Measurements from ENCODE around the gene TSPAN9. TPM values are rescaled to one million over a fixed set of nuclear protein-coding genes. Genes with fewer than 3 reads are reported as not detected.
A peak's percentile ranks its signal among the peaks of the same experiment; 100 is the strongest.

Gene TSPAN9
- total RNA-seq, 1 donor = 76.0 TPM

DNA sequence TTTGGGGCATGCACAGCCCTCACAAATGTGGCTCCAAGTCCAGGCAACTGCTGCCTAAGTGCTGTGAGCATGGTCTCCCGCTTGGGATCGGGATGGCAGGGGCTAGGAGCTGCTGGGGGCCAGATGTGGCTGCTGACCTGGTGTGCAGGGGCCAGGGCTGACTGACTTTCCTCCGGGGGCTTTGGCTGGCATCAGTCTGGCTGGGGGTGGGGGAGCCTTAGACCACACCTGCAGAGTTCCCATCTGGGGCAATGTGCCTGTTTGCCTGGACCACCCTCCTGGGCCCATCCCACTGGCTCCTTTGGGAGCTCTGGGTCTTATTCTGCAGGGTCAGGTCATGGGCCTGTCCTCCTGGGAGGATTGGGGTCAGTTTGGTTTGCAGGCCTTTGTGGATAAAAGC is 90.5 kb downstream of the TSPAN9 start:
- DNase-seq (ENCODE audit: low read depth) = no peak
- TF ChIP-seq, protein P1, sequence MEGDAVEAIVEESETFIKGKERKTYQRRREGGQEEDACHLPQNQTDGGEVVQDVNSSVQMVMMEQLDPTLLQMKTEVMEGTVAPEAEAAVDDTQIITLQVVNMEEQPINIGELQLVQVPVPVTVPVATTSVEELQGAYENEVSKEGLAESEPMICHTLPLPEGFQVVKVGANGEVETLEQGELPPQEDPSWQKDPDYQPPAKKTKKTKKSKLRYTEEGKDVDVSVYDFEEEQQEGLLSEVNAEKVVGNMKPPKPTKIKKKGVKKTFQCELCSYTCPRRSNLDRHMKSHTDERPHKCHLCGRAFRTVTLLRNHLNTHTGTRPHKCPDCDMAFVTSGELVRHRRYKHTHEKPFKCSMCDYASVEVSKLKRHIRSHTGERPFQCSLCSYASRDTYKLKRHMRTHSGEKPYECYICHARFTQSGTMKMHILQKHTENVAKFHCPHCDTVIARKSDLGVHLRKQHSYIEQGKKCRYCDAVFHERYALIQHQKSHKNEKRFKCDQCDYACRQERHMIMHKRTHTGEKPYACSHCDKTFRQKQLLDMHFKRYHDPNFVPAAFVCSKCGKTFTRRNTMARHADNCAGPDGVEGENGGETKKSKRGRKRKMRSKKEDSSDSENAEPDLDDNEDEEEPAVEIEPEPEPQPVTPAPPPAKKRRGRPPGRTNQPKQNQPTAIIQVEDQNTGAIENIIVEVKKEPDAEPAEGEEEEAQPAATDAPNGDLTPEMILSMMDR (IDR thresholded peaks at IDR 0.05; ENCODE audit: insufficient read depth, low read depth, low read length) = no peak
- H3K4me3 ChIP-seq (ENCODE audit: low read depth, low read length) = no peak overlapping the region

DNA sequence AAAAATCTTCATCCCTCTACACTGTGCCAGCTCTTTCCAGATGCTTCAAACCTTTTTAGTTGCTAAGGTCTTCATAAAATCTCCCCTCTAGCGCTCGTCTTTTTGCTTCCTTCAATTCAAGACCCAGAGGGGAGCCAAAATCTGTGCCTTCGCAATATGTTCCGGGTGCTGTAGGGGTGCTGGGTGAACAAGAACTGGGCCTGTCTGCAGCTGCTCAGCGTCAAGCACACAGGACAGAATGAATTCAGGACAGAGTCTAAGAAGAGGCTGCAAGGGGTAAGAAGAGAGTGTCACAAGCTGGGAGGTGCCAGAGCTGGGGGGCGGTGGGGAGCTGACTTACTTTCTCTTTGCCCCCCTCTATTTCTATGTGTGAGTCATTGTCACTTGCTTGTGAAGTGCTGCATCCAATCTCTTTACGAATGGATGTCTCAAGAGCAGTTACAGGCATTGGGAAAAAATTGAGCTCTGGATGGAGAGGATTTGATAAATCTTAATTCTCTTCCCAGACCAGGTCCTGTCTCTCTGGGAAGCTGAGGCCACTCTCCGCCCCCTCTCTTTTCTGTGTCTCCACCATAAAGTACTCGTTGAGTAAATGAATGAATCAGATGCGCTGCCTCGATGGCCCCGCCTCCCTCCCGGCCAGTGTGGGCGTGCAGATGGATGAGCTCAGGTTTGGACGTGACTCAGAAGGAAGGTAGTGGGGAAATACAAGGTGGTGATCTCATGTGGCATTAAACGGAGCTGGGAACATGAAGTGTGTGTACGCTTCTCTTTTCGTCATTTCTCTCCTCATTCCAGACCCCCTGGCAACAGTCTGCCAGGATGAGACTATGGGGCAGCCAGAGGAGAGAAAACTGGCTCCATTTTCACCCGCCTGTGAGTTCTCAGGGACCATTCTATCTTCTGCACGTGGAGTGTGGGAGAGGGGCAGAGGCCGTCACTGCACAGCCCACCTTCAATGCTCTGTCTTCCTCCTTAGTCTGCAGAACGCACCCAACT is 91.3 kb downstream of the TSPAN9 start:
- peak; percentile 95 for DNase-seq (ENCODE audit: low read depth)
- no peak overlapping the region for H3K4me3 ChIP-seq (ENCODE audit: low read depth, low read length)

GRCh38 chr12:3170423-3171194 is 93.4 kb downstream of the TSPAN9 start:
- DNase-seq (ENCODE audit: low read depth) = peak; percentile 94
- peak overlapping the region; percentile 5 for H3K4me3 ChIP-seq (ENCODE audit: low read depth, low read length)
- TF ChIP-seq, protein P1 (IDR thresholded peaks at IDR 0.05; ENCODE audit: insufficient read depth, low read depth, low read length) = no peak

More for the DNA sequence above, 91.3 kb downstream of the TSPAN9 start:
- TF ChIP-seq, protein P1 (IDR thresholded peaks at IDR 0.05; ENCODE audit: insufficient read depth, low read depth, low read length) = no peak

GRCh38 chr12:3171195-3171591 is 94.0 kb downstream of the TSPAN9 start:
- no peak for DNase-seq (ENCODE audit: low read depth)
- TF ChIP-seq, protein P1 (IDR thresholded peaks at IDR 0.05; ENCODE audit: insufficient read depth, low read depth, low read length) = no peak
- H3K4me3 ChIP-seq (ENCODE audit: low read depth, low read length) = peak overlapping the region; percentile 5

GRCh38 chr12:3172124-3173007 is 95.2 kb downstream of the TSPAN9 start:
- TF ChIP-seq, protein P1 (IDR thresholded peaks at IDR 0.05; ENCODE audit: insufficient read depth, low read depth, low read length) = no peak
- H3K4me3 ChIP-seq (ENCODE audit: low read depth, low read length) = no peak overlapping the region
- DNase-seq (ENCODE audit: low read depth) = no peak

DNA sequence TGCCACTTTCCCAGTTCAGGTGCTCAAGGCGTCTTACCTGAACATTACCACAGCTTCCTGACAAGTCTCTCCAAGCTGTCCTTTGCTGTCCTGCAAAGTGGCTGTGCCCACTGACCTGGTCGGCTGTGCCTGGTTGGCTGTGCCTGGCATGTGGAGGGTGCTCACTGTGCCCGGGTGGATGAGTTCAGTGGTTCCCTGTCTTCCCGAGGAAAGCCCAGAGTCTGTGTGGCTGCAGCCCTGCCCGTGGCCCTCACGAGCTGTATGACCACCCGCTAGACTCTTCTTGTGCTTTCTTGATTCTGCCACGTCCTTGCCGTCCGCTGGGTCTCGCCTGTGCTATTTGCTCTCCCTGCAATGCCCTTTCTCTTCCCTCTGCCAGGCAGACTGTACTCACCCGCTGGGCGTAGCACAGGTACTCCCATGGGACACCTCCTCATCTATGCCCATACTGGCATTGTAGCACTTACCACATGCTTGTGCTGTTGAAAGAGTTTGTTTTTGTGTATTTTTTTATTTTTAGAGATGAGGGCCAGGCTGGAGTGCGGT is 95.9 kb downstream of the TSPAN9 start:
- TF ChIP-seq, protein P1 (IDR thresholded peaks at IDR 0.05; ENCODE audit: insufficient read depth, low read depth, low read length) = no peak
- DNase-seq (ENCODE audit: low read depth) = no peak
- no peak overlapping the region for H3K4me3 ChIP-seq (ENCODE audit: low read depth, low read length)

Data from fibroblast of villous mesenchyme (primary cell).